Loucy (cell line): ENCODE results near the gene GNAI3.

Experiments
- H2AFZ ChIP-seq: fragments of 200-600 bp; sonication (generic); 2 replicates; pipeline ENCODE4 v1.6.0; 2016; ENCODE audit warnings: antibody characterized with exemption, mild to moderate bottlenecking, low read length, moderate library complexity
- H3F3A ChIP-seq: fragments of 200-600 bp; 2 replicates; pipeline ENCODE4 v1.6.0; 2016; ENCODE audit warnings: antibody characterized with exemption, low read depth, mild to moderate bottlenecking
- H3K27me3 ChIP-seq: fragments of 200-600 bp; sonication (generic); 2 replicates; pipeline ENCODE4 v1.6.1; 2014; ENCODE audit warnings: low read length, mild to moderate bottlenecking; ENCODE audit not compliant: insufficient read depth, poor library complexity, severe bottlenecking
- H3K36me3 ChIP-seq: fragments of 200-600 bp; sonication (generic); 2 replicates; pipeline ENCODE4 v1.6.1; 2016; ENCODE audit warnings: low read length; ENCODE audit not compliant: insufficient read depth
- H3K4me1 ChIP-seq: fragments of 200-600 bp; sonication (generic); 2 replicates; pipeline ENCODE4 v1.5.1; 2014; ENCODE audit warnings: low read length, mild to moderate bottlenecking; ENCODE audit not compliant: insufficient read depth, poor library complexity, severe bottlenecking
- H3K4me2 ChIP-seq: fragments of 200-600 bp; sonication (generic); 2 replicates; pipeline ENCODE4 v1.6.0; 2014; ENCODE audit warnings: antibody characterized with exemption, low read length, low read depth, mild to moderate bottlenecking; ENCODE audit not compliant: poor library complexity, severe bottlenecking
- H3K4me3 ChIP-seq: fragments of 200-600 bp; sonication (generic); 2 replicates; pipeline ENCODE4 v1.5.1; 2014; ENCODE audit warnings: low read length, mild to moderate bottlenecking, mixed read lengths; ENCODE audit not compliant: poor library complexity, severe bottlenecking
- H3K79me2 ChIP-seq: fragments of 200-600 bp; sonication (generic); 2 replicates; pipeline ENCODE4 v1.6.1; 2014; ENCODE audit warnings: low read length; ENCODE audit not compliant: insufficient read depth
- H3K9ac ChIP-seq: fragments of 200-600 bp; sonication (generic); 2 replicates; pipeline ENCODE4 v1.6.0; 2014; ENCODE audit warnings: mild to moderate bottlenecking, low read depth, low read length, moderate library complexity; ENCODE audit not compliant: poor library complexity, severe bottlenecking
- H3K9me2 ChIP-seq: fragments of 200-600 bp; sonication (generic); replicated peaks from 2 replicates; pipeline ENCODE4 v1.6.1; 2016; ENCODE audit warnings: low read depth, low read length, mixed read lengths
- H3K9me3 ChIP-seq: fragments of 200-600 bp; sonication (generic); 2 replicates; pipeline ENCODE4 v1.6.1; 2014; ENCODE audit warnings: mild to moderate bottlenecking, antibody characterized with exemption, low read length, low read depth; ENCODE audit not compliant: insufficient read depth
- H4K20me1 ChIP-seq: fragments of 200-600 bp; sonication (generic); 2 replicates; pipeline ENCODE4 v1.6.0; 2014; ENCODE audit warnings: antibody characterized with exemption, low read length, mild to moderate bottlenecking; ENCODE audit not compliant: insufficient read depth, poor library complexity, severe bottlenecking
- EZH2phosphoT487 ChIP-seq: fragments of 200-600 bp; IDR thresholded peaks from 2 replicates; pipeline ENCODE4 v1.6.1; 2018; ENCODE audit warnings: antibody characterized with exemption, mild to moderate bottlenecking, moderate library complexity, borderline replicate concordance
- TF ChIP-seq, protein P1 (sequence below): fragments of 200-600 bp; sonication (generic); conservative IDR thresholded peaks from 2 replicates; pipeline ENCODE4 v1.5.1; 2014; ENCODE audit warnings: mild to moderate bottlenecking, antibody characterized with exemption, low read length

Gene GNAI3

DNA sequence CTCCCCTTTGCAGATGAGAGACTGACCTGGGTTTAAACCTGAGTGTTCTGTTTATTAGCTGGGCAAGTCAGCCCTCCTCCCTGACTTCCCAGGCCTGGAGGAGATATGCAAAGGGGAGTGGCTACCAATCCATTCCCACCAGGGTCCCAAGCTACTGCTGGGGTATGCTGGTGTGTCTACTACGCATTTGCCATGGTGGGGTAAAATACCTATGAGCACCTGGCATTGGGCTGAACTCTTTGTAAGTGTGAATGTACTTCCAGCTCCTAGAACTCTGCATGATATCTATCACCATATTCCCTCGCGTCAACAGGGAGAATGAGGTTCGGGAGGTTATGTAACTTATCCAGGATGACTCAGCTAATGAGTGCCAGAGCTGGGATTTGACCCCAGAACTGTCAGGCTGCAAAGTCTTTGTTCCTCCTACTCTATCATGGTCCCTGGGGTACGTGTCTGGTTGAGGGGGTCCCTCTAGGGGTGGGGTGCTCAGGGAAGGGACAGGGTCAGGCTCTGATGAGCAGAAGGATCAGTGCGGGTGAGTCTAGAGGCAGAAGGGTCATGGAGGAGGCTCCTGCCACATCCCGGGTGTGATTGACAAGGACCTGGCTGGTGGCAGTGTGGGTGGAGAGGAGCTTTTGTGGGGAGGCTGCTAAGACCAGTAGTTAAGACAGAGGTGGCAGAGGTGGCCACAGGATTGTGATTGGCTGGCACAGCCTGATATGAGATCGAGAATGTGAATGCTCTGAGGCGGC is 88.0 kb downstream of the GNAI3 start:
- H3K9me2 ChIP-seq = no peaks in the 10 kb centered on the region
- H3K79me2 ChIP-seq = no peaks in the 10 kb centered on the region
- no peak overlapping the region for H3K9ac ChIP-seq
- no peaks in the 10 kb centered on the region for H4K20me1 ChIP-seq
- H3K9me3 ChIP-seq = no peaks in the 10 kb centered on the region
- no peak for TF ChIP-seq EZH2phosphoT487
- TF ChIP-seq, protein P1, sequence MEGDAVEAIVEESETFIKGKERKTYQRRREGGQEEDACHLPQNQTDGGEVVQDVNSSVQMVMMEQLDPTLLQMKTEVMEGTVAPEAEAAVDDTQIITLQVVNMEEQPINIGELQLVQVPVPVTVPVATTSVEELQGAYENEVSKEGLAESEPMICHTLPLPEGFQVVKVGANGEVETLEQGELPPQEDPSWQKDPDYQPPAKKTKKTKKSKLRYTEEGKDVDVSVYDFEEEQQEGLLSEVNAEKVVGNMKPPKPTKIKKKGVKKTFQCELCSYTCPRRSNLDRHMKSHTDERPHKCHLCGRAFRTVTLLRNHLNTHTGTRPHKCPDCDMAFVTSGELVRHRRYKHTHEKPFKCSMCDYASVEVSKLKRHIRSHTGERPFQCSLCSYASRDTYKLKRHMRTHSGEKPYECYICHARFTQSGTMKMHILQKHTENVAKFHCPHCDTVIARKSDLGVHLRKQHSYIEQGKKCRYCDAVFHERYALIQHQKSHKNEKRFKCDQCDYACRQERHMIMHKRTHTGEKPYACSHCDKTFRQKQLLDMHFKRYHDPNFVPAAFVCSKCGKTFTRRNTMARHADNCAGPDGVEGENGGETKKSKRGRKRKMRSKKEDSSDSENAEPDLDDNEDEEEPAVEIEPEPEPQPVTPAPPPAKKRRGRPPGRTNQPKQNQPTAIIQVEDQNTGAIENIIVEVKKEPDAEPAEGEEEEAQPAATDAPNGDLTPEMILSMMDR = no peak; the same call in 1 of the 2 replicates
- H3F3A ChIP-seq = no peaks in the 10 kb centered on the region
- H2AFZ ChIP-seq = no peak overlapping the region
- no peak overlapping the region for H3K4me3 ChIP-seq
- H3K36me3 ChIP-seq = peaks cover 7% of the 10 kb centered on the region; the same call in 1 of the 2 replicates
- peaks cover 6% of the 10 kb centered on the region for H3K4me1 ChIP-seq
- no peaks in the 10 kb centered on the region for H3K27me3 ChIP-seq
- no peak overlapping the region for H3K4me2 ChIP-seq

GRCh38 chr1:109637446-109637845 is 89.0 kb downstream of the GNAI3 start:
- no peaks in the 10 kb centered on the region for H3K9me2 ChIP-seq
- no peak overlapping the region for H3K9ac ChIP-seq
- H3K4me3 ChIP-seq = no peak overlapping the region
- H2AFZ ChIP-seq = no peak overlapping the region
- TF ChIP-seq, protein P1 = no peak
- no peak for TF ChIP-seq EZH2phosphoT487
- no peaks in the 10 kb centered on the region for H3K9me3 ChIP-seq
- no peak overlapping the region for H3K4me2 ChIP-seq
- H3K4me1 ChIP-seq = peaks cover 6% of the 10 kb centered on the region
- no peaks in the 10 kb centered on the region for H3K79me2 ChIP-seq
- H4K20me1 ChIP-seq = no peaks in the 10 kb centered on the region
- H3F3A ChIP-seq = no peaks in the 10 kb centered on the region
- H3K27me3 ChIP-seq = no peaks in the 10 kb centered on the region
- no peaks in the 10 kb centered on the region for H3K36me3 ChIP-seq

GRCh38 chr1:109639063-109639840 is 90.8 kb downstream of the GNAI3 start:
- Histone ChIP-seq H3K36me3 (no peaks in the 10 kb centered on the region), H3K4me2 (no peak overlapping the region), H3K27me3 (no peaks in the 10 kb centered on the region), H4K20me1 (no peaks in the 10 kb centered on the region), H3K4me1 (peaks cover 6% of the 10 kb centered on the region), H3K9me2 (no peaks in the 10 kb centered on the region), H3F3A (no peaks in the 10 kb centered on the region; the same call in 1 of the 2 replicates), H3K79me2 (no peaks in the 10 kb centered on the region), H3K4me3 (no peak overlapping the region), H3K9me3 (no peaks in the 10 kb centered on the region), H3K9ac (no peak overlapping the region), H2AFZ (no peak overlapping the region)
- TF ChIP-seq, protein P1 = no peak
- TF ChIP-seq EZH2phosphoT487 = no peak
